HEK293 (cell line): ENCODE data around the gene IL17F.

Experiments used
- CTCF ChIA-PET: fragments of 350-600 bp; formaldehyde crosslinking; extraction: SDS; loops from one replicate; lab custom pipeline; 2021; ENCODE audit warnings: antibody characterized with exemption; lab: Yijun Ruan, JAX
- POLR2A ChIA-PET: fragments of 300-600 bp; formaldehyde crosslinking; extraction: SDS; loops from one replicate; lab custom pipeline; 2020; ENCODE audit warnings: antibody characterized with exemption, inconsistent platforms; lab: Yijun Ruan, JAX
- H3K27ac ChIP-seq: fragments of 200-500 bp; sonication (Bioruptor generic); 2 replicates; pipeline ENCODE4 v1.5.1; 2014; ENCODE audit warnings: low read depth, low read length, control low read depth, inconsistent platforms; ENCODE audit errors: extremely low read depth
- H3K36me3 ChIP-seq, 2 experiments: fragments of 200-500 bp in 1 of 2; sonication (Bioruptor generic) in 1 of 2; 1 replicate in 1 of 2; 2 replicates in 1 of 2; pipeline ENCODE4 v1.5.1; 2014 to 2017; ENCODE audit warnings: inconsistent platforms in 2 of 2, low read length in 2 of 2; ENCODE audit not compliant: control insufficient read depth in 2 of 2, insufficient read depth in 1 of 2
- H3K4me1 ChIP-seq: fragments of 200-500 bp; sonication (Bioruptor generic); 2 replicates; pipeline ENCODE4 v1.5.1; 2014; ENCODE audit warnings: mild to moderate bottlenecking, low read length, inconsistent platforms; ENCODE audit not compliant: control insufficient read depth, insufficient read depth
- H3K4me3 ChIP-seq: 2 replicates; pipeline ENCODE4 v1.5.1; 2011; ENCODE audit warnings: low read depth, mild to moderate bottlenecking, control low read depth, low read length, moderate library complexity
- H3K9me3 ChIP-seq: fragments of 200-500 bp; sonication (Bioruptor generic); 2 replicates; pipeline ENCODE4 v1.5.1; 2014; ENCODE audit warnings: low read depth, low read length, inconsistent platforms; ENCODE audit not compliant: control insufficient read depth, insufficient read depth
- GLIS2 ChIP-seq: fragments of 450-650 bp; formaldehyde crosslinking; IDR thresholded peaks from 2 replicates; pipeline ENCODE4 v1.5.1; 2016; ENCODE audit warnings: missing biosample characterization, missing genetic modification characterization
- KLF9 ChIP-seq: fragments of 450-650 bp; formaldehyde crosslinking; IDR thresholded peaks from 2 replicates; pipeline ENCODE4 v1.5.1; 2016; ENCODE audit warnings: missing biosample characterization, missing genetic modification characterization, low read depth
- PRDM6 ChIP-seq: fragments of 450-650 bp; formaldehyde crosslinking; IDR thresholded peaks from 2 replicates; pipeline ENCODE4 v1.5.1; 2017; ENCODE audit warnings: missing biosample characterization, missing genetic modification characterization
- SP3 ChIP-seq: fragments of 450-650 bp; formaldehyde crosslinking; IDR thresholded peaks from 2 replicates; pipeline ENCODE4 v1.5.1; 2016; ENCODE audit warnings: missing biosample characterization, missing genetic modification characterization
- ZBTB21 ChIP-seq: fragments of 450-650 bp; formaldehyde crosslinking; IDR thresholded peaks from 2 replicates; pipeline ENCODE4 v1.5.1; 2017; ENCODE audit warnings: missing biosample characterization, missing genetic modification characterization
- ZBTB44 ChIP-seq: fragments of 450-650 bp; IDR thresholded peaks from 2 replicates; pipeline ENCODE4 v1.5.1; 2018; ENCODE audit warnings: missing biosample characterization, mild to moderate bottlenecking, missing genetic modification characterization
- ZBTB49 ChIP-seq: fragments of 450-650 bp; formaldehyde crosslinking; IDR thresholded peaks from 2 replicates; pipeline ENCODE4 v1.5.1; 2016; ENCODE audit warnings: missing biosample characterization, missing genetic modification characterization, low read depth
- ZNF112 ChIP-seq: fragments of 450-650 bp; formaldehyde crosslinking; IDR thresholded peaks from 2 replicates; pipeline ENCODE4 v1.5.0; 2017; ENCODE audit warnings: missing biosample characterization, missing genetic modification characterization
- ZNF132 ChIP-seq: fragments of 450-650 bp; formaldehyde crosslinking; IDR thresholded peaks from 2 replicates; pipeline ENCODE4 v1.5.1; 2017; ENCODE audit warnings: missing biosample characterization, missing genetic modification characterization, borderline replicate concordance
- ZNF133 ChIP-seq: fragments of 450-650 bp; formaldehyde crosslinking; IDR thresholded peaks from 2 replicates; pipeline ENCODE4 v1.5.1; 2016; ENCODE audit warnings: missing biosample characterization, missing genetic modification characterization
- ZNF211 ChIP-seq: fragments of 450-650 bp; formaldehyde crosslinking; IDR thresholded peaks from 2 replicates; pipeline ENCODE4 v1.5.1; 2016; ENCODE audit warnings: low read depth, missing biosample characterization, missing genetic modification characterization
- ZNF221 ChIP-seq: fragments of 450-650 bp; formaldehyde crosslinking; IDR thresholded peaks from 2 replicates; pipeline ENCODE4 v1.5.1; 2017; ENCODE audit warnings: missing biosample characterization, missing genetic modification characterization, borderline replicate concordance
- ZNF239 ChIP-seq: fragments of 450-650 bp; formaldehyde crosslinking; IDR thresholded peaks from 2 replicates; pipeline ENCODE4 v1.5.1; 2016; ENCODE audit warnings: missing biosample characterization, missing genetic modification characterization
- ZNF280D ChIP-seq: fragments of 450-650 bp; formaldehyde crosslinking; IDR thresholded peaks from 2 replicates; pipeline ENCODE4 v1.5.1; 2016; ENCODE audit warnings: missing biosample characterization, missing genetic modification characterization
- ZNF324 ChIP-seq: fragments of 450-650 bp; formaldehyde crosslinking; IDR thresholded peaks from 2 replicates; pipeline ENCODE4 v1.5.1; 2016; ENCODE audit warnings: missing biosample characterization, missing genetic modification characterization
- ZNF37A ChIP-seq: fragments of 450-650 bp; IDR thresholded peaks from 2 replicates; pipeline ENCODE4 v1.5.1; 2018; ENCODE audit warnings: missing biosample characterization, missing genetic modification characterization
- ZNF416 ChIP-seq: fragments of 450-650 bp; formaldehyde crosslinking; IDR thresholded peaks from 2 replicates; pipeline ENCODE4 v1.5.1; 2016; ENCODE audit warnings: missing biosample characterization, missing genetic modification characterization
- ZNF521 ChIP-seq: fragments of 450-650 bp; formaldehyde crosslinking; IDR thresholded peaks from 2 replicates; pipeline ENCODE4 v1.5.1; 2017; ENCODE audit warnings: missing biosample characterization, mild to moderate bottlenecking, missing genetic modification characterization
- ZNF549 ChIP-seq: fragments of 450-650 bp; IDR thresholded peaks from 2 replicates; pipeline ENCODE4 v1.5.1; 2018; ENCODE audit warnings: missing biosample characterization, missing genetic modification characterization, mild to moderate bottlenecking, inconsistent platforms, moderate library complexity
- ZNF600 ChIP-seq: fragments of 450-650 bp; formaldehyde crosslinking; IDR thresholded peaks from 2 replicates; pipeline ENCODE4 v1.5.1; 2016; ENCODE audit warnings: missing biosample characterization, missing genetic modification characterization
- ZNF624 ChIP-seq: fragments of 450-650 bp; formaldehyde crosslinking; IDR thresholded peaks from 2 replicates; pipeline ENCODE4 v1.5.1; 2017; ENCODE audit warnings: missing biosample characterization, missing genetic modification characterization
- ZNF629 ChIP-seq: fragments of 450-650 bp; formaldehyde crosslinking; IDR thresholded peaks from 2 replicates; pipeline ENCODE4 v1.5.1; 2017; ENCODE audit warnings: missing biosample characterization, missing genetic modification characterization
- ZNF692 ChIP-seq: fragments of 450-650 bp; formaldehyde crosslinking; IDR thresholded peaks from 2 replicates; pipeline ENCODE4 v1.5.1; 2016; ENCODE audit warnings: missing biosample characterization, missing genetic modification characterization
- ZSCAN5A ChIP-seq: fragments of 450-650 bp; formaldehyde crosslinking; IDR thresholded peaks from 2 replicates; pipeline ENCODE4 v1.5.1; 2016; ENCODE audit warnings: missing biosample characterization, missing genetic modification characterization

Gene IL17F

GRCh38 chr6:52209770-52210169, 34.5 kb downstream of the IL17F start:
- H3K4me1 ChIP-seq: no peaks in the 10 kb centered on the region
- ChIA-PET CTCF (interaction anchor here (0.5 to 0.6 kb wide), 2 partner anchors 8 to 772 kb away, joined by 3 to 5 read pairs; no protein-coding TSS in a partner anchor), POLR2A (no interaction called here)
- no peaks in the 10 kb centered on the region for H3K36me3 ChIP-seq
- no peaks in the 10 kb centered on the region for H3K9me3 ChIP-seq
- no peak for TF ChIP-seq ZNF132 (tag by site-specific recombination)
- TF ChIP-seq ZNF600 (tag by site-specific recombination): no peak
- TF ChIP-seq ZNF324 (tag by site-specific recombination): no peak
- TF ChIP-seq ZNF521 (tag by site-specific recombination): no peak
- no peak for TF ChIP-seq ZNF629 (tag by site-specific recombination)
- TF ChIP-seq, all 188 proteins: peak for 0
- Histone ChIP-seq H3K4me3 (no peak overlapping the region), H3K27ac (no peak overlapping the region)

GRCh38 chr6:52208612-52209011, 35.7 kb downstream of the IL17F start:
- H3K27ac ChIP-seq: no peak overlapping the region
- no peaks in the 10 kb centered on the region for H3K4me1 ChIP-seq
- H3K4me3 ChIP-seq: no peak overlapping the region
- CTCF ChIA-PET: no interaction called here
- no peaks in the 10 kb centered on the region for H3K36me3 ChIP-seq
- TF ChIP-seq ZNF112 (tag by site-specific recombination) (no peak), ZNF692 (tag by site-specific recombination) (no peak), ZBTB44 (tag by site-specific recombination) (no peak), ZBTB49 (tag by site-specific recombination) (no peak), ZNF133 (tag by site-specific recombination) (no peak), KLF9 (tag by site-specific recombination) (no peak), ZBTB21 (tag by site-specific recombination) (no peak), ZNF416 (no peak), ZNF37A (tag by site-specific recombination) (no peak), GLIS2 (no peak), ZNF549 (tag by site-specific recombination) (no peak), ZNF211 (tag by site-specific recombination) (no peak), ZNF624 (no peak), ZNF239 (tag by site-specific recombination) (no peak), PRDM6 (no peak), SP3 (tag by site-specific recombination) (no peak), ZSCAN5A (tag by site-specific recombination) (no peak), ZNF280D (no peak), ZNF221 (no peak)
- POLR2A ChIA-PET: no interaction called here
- no peaks in the 10 kb centered on the region for H3K9me3 ChIP-seq
